ENCODE data around the gene EGFR.

Gene EGFR

DNA sequence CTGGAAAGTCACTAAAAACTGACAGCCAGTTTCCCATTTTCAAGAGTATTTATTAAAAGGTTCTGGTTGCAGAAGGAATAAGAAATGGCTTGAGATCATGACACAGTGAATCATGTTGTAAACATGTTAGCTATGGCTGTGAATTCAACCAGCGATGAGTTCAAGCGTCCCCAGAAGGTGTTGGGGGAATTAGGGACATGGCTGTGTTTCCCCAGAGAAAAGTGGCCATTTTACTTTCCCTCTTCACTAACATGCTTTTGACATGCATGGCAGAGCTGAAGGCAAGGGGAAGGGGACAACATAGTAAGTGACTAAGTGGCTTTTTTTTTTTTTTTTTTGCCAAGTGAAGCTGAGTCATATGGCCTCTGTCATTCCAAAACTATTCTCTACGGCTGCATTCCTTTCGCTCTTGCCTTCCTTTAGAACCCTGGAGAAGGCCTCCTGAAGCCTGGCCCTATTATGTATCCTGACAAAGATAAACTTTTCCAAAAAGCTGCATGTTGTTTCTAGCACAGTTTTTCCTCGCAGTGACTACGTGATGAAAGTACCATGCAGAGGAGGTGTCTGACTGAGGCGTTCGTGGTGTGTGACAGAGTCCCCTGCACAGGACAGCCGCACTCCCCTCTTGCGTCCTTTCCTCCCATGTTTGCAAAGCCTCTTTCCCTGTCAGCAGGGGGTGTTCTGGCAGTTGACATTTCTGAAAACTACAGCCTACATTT, 46.9 kb downstream of the EGFR start:
- DNase-seq, result peak; percentile 87
- H3K27me3 ChIP-seq (replicated peaks), result no peaks in the 10 kb centered on the region
- H3K27ac ChIP-seq, result peak overlapping the region; percentile 98
- TF ChIP-seq, protein P1, sequence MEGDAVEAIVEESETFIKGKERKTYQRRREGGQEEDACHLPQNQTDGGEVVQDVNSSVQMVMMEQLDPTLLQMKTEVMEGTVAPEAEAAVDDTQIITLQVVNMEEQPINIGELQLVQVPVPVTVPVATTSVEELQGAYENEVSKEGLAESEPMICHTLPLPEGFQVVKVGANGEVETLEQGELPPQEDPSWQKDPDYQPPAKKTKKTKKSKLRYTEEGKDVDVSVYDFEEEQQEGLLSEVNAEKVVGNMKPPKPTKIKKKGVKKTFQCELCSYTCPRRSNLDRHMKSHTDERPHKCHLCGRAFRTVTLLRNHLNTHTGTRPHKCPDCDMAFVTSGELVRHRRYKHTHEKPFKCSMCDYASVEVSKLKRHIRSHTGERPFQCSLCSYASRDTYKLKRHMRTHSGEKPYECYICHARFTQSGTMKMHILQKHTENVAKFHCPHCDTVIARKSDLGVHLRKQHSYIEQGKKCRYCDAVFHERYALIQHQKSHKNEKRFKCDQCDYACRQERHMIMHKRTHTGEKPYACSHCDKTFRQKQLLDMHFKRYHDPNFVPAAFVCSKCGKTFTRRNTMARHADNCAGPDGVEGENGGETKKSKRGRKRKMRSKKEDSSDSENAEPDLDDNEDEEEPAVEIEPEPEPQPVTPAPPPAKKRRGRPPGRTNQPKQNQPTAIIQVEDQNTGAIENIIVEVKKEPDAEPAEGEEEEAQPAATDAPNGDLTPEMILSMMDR (IDR thresholded peaks at IDR 0.05; ENCODE audit: low read depth, low read length, missing control alignments), result peak; percentile 49
- peaks cover 3% of the 10 kb centered on the region for H3K36me3 ChIP-seq (replicated peaks)
- H3K4me3 ChIP-seq (ENCODE audit: low read depth, low read length), result peak overlapping the region; percentile 12
- in situ Hi-C loops (cut with HindIII; ENCODE audit: low pct_ligation_motif_present, low sequenced_read_pairs), result no loop called here

DNA sequence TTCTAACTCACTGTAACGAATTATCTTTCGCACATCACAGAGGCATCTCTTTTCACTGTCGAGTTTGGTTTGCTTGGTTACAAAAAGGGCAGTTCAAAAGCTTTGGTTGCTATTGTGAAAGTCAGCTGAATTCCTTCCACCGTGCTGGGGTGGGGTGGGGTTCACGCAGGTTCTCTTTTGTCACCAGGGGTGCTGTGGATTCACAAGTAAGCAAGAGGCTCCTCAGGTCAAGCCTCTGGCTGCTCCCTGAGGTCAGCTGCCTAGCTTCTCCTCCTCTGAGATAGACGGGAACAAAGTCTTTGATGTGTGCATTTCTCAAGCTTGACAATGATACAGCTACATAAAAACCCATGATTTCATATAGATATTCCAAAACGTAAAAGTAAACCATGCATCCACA, 47.7 kb downstream of the EGFR start:
- Histone ChIP-seq H3K27ac (peak overlapping the region; percentile 98), H3K4me3 (ENCODE audit: low read depth, low read length) (no peak overlapping the region), H3K36me3 (replicated peaks) (peaks cover 3% of the 10 kb centered on the region), H3K27me3 (replicated peaks) (no peaks in the 10 kb centered on the region)
- peak; percentile 65 for DNase-seq
- TF ChIP-seq, protein P1 (IDR thresholded peaks at IDR 0.05; ENCODE audit: low read depth, low read length, missing control alignments), result no peak
- in situ Hi-C loops (cut with HindIII; ENCODE audit: low pct_ligation_motif_present, low sequenced_read_pairs), result no loop called here

DNA sequence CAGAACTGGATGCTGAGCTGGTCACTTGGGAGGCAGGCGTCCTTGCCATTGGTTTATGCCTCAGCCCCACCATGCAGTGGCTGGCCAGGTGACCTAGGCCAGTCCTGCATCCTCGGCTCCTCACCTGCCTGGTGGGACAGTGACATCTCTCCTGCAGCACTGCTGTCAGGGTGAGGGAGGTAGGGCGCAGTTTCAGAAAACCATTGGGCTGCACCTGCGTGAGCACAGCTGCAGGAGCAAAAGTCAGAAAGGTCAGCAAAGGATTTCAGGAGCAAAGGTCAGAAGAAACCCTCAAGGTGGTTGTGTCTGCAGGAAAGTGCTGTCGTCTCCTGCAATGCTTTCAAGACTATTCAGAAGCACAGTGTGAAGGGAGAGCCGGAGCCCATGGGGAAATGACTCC, 48.1 kb downstream of the EGFR start:
- H3K36me3 ChIP-seq (replicated peaks), result peaks cover 3% of the 10 kb centered on the region
- in situ Hi-C loops (cut with HindIII; ENCODE audit: low pct_ligation_motif_present, low sequenced_read_pairs), result no loop called here
- TF ChIP-seq, protein P1 (IDR thresholded peaks at IDR 0.05; ENCODE audit: low read depth, low read length, missing control alignments), result no peak
- no peak overlapping the region for H3K4me3 ChIP-seq (ENCODE audit: low read depth, low read length)
- no peaks in the 10 kb centered on the region for H3K27me3 ChIP-seq (replicated peaks)
- H3K27ac ChIP-seq, result peak overlapping the region; percentile 98
- no peak for DNase-seq

DNA sequence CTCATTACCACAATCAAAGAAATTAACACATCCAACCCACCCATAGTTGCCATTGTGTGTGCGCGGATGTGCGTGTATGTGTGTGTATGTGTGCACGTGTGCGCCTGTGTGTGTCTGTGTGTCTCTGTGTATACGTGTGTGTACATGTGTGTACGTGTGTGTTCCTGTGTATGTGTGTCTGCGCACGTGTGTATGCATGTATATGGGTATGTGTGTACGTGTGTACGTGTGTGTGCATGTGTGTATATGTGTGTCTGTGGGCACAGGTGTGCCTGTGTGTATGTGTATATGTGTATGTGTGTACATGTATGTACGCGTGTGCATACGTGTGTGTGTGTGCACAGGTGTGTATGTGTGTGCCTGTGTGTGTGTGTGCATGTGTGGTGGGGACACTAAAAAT, 48.9 kb downstream of the EGFR start:
- Histone ChIP-seq H3K27ac (no peak overlapping the region), H3K36me3 (replicated peaks) (peaks cover 3% of the 10 kb centered on the region), H3K27me3 (replicated peaks) (no peaks in the 10 kb centered on the region), H3K4me3 (ENCODE audit: low read depth, low read length) (no peak overlapping the region)
- DNase-seq, result no peak
- in situ Hi-C loops (cut with HindIII; ENCODE audit: low pct_ligation_motif_present, low sequenced_read_pairs), result no loop called here
- TF ChIP-seq, protein P1 (IDR thresholded peaks at IDR 0.05; ENCODE audit: low read depth, low read length, missing control alignments), result no peak

DNA sequence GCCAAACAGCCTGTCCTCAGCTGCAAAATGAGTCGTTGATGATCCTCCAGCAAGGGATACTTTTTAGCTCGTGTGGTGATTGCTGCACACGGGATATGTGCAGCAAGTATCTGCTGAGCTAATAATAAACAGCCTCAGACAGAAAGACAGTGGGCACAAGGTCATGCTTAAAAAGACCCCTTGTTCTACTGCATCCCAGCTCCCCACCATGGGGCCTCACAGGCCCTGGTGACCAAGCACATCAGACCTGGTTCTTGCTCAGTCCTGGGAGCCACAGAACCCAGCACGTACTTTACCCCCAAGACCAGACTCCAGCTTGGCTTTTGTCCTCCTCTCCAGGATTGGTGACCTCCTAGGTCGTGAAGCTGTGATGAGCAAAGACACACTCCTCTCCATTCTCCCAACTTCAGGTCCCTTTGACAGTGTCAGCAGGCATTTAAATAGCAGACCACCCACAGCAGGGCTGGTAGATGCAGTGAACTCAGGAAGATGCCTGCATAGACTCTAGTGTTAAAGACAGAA, 50.5 kb downstream of the EGFR start:
- DNase-seq, result no peak
- no peak overlapping the region for H3K4me3 ChIP-seq (ENCODE audit: low read depth, low read length)
- H3K27ac ChIP-seq, result no peak overlapping the region
- in situ Hi-C loops (cut with HindIII; ENCODE audit: low pct_ligation_motif_present, low sequenced_read_pairs), result no loop called here
- no peaks in the 10 kb centered on the region for H3K27me3 ChIP-seq (replicated peaks)
- peaks cover 3% of the 10 kb centered on the region for H3K36me3 ChIP-seq (replicated peaks)
- TF ChIP-seq, protein P1 (IDR thresholded peaks at IDR 0.05; ENCODE audit: low read depth, low read length, missing control alignments), result no peak

All from brain microvascular endothelial cell (primary cell).